ENCODE results near the gene KIRREL1.

KIRREL1 gene

DNA sequence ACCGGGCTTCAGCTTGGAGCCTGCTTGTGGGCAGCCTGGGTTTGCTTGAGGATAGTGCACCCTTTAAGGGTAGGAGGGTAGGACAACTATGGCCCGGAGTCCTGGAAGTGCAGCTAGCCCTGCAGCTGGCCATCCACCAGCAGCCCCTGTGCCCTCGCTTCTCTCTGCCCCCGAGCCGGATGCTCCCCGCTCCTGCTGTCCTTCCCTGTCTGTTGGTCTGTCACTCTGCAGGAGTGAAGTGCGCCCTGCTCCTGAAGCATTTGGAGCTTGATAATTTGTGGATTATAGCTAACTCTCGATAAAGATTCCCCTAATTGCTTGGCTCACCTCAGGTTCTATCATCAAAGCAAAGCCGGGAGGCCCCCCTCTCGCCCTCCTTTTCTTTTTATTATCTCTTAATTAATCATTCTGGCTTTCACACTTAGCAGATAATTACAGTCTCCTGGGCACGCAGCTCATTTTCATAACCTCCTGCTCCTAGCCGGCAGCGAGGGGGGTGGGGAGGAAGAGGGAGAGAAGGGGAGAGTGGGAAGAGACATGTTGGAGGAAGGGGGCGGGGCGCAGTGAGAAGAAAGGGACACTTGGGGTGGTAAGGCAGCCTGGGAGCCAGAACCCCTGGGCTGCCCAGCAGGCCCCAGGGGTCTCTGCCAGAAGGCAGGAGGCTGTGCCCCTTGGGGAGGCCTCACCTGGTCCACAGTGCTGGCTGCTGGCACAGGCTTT lies 14.4 kb downstream of the KIRREL1 start:
- DNase-seq, result no peak

DNA sequence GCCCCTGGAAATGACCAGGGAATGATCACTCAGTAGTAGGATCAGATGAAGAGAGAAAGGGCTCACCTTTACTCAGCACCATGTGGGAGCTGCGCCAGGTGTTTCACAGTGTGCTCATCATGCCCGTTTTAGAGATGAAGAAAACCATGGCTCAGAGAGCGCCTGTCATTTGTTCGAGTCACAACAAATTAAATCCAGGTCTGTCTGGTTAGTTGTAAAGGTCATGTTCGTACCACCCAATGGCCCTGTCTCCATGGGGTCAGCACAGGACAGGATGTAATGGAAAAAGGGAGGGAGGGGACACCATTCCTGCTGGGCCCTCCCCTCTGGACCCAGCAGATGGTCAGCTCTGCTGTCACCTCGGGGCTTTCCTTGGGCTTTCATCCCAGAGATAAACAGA lies 15.2 kb downstream of the KIRREL1 start:
- no peak for DNase-seq

DNA sequence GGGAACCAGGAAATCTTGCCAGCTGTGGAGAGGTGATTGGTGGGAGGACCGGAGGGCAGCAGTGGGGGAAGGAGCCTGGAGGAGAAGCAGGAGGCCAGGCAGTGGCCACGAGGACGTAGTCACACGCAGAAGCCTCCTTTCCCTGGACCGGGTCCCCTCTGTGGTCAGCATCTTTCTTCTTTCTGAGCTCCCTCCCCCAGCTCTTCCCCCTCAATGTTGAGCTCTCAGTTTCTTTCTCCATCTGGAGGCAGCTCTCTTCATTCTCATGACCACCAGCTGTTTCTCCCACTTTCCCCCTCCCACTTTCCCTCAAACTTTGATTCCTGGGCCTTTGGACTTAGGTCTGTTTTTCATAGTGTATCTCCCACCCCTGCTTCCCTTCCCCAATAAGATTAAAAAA lies 18.3 kb downstream of the KIRREL1 start:
- DNase-seq, result no peak

DNA sequence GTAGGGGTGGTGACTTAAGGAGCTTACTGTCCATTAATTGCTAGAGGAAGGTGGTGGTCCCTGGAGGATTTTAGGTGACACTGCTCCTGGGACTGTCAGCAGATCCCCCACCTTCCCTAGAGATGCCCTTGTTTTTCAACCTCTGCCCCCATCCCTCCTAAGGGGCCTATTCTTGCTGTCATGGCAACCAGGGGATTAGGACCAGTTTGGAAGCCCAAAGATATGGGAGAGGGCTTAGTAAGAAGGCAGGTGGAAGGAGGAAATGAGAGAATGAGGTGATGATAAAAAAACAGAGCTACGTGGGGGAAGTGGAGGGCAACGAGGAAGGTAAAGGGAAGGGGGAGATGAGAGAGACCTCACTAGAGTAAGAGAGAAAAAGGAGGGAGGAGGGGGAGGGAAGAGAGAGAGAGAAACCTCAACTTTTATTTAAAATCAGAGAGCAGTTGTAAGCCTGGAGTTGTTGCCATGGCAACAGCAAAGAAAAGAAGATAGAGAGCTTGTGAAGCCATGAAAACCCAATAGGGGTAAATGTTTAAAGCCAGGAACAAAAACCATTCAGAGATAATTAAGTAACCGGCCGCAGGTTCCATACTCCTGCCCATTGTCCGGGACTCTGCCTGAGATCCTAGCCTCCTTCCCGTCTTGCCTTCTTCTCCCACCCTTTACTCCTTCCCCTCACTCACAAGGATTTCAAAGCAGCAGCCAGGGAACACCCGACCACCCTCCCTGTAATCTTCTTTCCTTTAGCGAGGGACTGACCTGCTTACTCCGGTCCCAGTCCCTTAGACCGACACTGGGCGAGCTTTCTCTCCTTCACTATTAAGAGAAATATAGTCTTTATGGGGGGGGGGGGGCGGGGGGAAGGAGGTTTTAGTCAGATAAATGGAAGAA lies 20.6 kb downstream of the KIRREL1 start:
- no peak for DNase-seq

DNA sequence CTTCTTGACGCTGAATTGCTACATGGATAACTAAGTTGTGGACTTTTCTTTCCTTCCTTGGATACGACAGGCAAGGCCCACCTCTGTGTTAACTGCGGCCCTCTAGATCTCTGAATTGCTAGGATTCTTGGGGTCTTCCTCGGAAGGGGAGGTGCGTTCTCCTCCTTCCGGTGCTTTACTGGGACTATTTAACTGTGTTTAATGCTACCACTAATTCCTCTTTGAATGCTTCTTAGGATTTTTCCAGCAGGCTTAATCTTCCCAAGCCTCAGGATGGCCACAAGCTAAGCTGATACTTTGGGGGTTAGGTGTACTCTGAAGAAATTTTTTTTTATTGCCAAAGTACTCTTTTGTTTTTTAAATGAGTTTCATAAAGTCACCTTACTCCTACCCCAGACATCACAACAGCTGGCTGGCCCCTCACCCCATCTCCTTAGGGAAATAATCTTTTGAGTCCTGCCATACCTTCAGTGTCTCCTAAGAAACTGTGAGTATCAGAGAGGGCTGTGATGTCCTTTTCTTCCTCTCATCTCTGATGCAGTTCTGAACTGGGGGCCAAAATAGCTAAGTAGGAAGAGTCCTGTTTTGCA lies 21.4 kb downstream of the KIRREL1 start:
- no peak for DNase-seq

DNA sequence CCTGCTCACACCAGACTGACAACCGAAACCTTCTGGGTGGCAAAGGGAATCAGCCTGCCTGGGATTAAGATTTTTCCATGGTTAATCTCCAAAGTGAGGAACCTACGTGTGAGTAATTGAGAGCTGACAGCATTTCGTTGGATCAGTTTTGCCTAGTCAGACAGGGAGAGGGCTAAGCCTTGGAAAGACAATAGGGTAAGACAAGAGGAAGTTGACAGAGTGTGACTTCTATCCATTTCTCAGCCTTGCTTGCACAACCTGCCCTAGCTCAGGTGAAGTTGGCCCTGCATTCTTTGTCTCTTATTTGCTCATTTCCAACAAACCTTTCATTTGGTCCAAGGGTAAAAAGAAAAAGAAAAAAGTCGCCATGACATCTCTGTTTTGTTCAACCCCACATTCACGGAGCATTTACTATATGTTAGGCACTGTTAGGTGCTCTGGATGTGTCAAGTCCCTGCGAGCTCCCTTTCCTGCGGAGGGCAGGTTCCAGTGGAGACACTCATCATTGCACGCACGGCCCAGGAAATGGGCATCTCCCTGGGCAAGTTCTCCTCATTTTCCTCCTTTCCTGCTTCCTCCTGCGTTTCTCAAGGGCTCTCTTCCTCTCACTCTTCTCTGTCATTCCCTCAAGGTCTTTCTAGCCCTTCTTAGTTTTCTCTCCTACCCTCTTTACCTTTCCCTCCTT lies 23.3 kb downstream of the KIRREL1 start:
- DNase-seq, result no peak

DNA sequence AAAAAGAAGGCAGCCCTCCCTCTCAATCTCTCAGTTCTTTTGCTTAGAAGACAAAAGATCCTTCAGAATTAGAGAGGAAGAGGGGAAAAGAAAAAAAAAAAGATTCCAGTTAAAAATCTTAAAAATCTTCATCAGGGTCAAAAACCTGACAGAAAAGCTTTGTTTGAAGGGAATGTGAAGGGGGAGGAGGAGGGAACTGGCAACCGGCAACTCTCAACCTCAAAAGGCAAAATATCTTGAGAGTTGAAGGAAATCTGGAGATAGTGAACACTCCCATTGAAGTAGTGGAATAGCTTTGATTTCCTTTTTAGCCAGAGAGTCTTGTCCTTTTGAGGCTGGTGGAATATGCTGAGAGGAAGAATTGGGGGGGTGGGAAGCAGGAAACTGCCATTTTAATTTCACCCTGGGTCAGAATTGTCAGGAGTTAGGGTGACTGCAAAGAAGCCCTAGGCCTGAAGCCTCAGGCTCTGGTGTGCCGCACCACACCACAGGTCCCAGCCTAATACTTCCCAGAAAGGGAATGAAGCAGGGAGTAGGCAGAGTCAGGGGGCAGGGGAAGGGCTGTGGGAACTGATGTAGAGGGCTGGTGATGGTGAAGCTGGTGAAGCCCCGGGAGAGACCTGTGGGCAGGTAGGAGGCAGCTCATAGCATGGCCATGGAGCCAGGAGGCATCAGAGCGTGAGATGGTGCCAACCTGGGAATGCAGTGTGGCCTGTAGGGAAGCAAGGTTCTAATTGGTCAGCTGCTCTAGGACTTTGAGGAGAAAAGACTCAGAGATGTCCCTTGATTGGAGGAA lies 24.6 kb downstream of the KIRREL1 start:
- no peak for DNase-seq

DNA sequence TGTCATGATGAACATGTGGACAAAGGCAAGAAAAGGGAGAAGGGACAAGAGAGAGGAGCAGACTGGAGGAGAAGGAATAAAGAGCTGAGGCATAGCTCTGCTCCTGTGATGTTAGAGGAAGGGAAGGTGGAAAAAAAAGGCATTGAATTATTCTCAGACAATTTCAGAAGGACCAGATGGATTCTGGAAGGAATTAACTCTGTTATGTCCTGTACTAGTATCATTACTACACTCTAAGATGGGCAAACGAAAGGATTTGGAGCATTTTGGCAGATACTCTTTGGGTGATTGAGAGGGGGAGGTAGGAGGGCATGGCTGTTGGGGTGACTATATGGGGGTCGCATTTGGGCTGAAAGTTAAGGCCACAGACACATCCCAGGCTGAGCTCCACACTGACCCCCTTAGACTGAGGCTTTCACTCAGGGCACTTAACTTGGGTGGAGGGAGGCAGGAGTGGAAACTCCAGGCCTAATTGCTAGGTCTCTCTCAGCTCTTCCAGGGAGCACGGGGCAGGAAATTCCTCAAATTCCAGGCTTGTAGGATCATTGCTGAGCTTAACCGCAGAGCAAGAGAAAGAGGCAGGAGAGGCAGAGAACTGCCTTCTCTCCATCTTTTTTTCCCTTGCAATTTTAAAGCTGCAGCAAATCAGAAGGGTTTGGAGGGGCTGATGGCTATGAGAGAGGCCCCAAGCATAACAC lies 25.9 kb downstream of the KIRREL1 start:
- DNase-seq, result no peak

DNA sequence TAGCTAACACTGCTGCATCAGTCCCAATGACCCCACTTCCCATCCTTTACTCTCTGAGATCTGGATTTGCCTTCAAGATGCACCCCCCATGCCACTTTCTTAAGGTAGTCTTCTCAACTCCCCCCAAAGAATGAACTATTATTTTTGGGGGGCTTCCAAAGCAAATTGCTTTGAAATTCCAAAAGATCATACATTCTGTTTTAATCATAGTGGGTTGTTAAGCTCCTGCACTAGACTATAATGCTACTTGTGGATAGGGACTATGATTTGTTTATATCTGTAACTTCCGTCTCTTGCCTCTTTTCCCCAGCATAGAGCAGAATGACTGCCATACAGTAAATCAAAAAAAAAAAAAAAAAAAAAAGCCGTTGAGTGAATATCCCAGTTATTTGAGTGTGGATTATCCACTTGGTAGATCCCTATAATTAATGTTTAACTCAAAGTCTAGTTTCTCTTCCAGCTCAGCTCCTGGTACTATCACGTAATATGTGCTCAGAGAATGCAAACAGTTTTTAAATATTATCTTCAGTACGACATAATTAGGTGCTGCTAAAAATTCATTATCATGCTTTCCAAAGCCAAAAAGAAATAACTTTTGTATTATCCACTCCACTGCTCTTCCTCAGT lies 26.9 kb downstream of the KIRREL1 start:
- no peak for DNase-seq

DNA sequence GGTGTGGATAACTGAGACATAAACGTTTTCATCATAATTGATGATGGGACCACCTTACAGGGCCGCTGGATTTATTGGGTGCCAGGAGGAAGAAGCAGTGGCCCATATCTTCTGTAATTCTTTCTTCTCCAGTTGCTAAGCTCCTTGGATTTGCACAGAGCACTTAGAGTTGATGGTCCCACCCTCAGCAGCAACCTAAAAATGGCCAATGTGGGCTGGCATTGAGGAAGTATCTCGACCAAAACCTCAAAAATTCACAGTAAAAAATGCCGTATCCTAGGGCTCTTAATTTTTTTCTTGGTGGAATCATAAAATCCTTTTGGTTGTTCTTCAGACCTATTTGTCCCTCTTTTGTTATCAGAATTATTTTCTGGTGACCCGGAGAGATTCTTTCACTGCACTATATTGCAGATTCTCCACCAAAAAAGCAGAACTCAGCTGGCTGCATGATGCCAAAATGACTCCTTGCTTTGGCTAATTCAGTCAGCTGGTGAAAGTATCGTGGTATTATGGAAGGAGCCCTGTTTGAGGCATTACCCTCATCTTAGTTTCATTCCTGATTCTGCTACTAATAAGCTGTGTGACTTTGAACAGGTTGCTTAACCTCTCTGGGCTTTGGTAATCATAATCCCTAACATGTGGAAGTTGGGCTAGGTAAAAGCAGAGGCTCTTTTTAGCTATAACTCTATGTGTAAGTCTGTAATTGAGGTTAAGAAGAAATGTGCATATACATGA lies 27.6 kb downstream of the KIRREL1 start:
- DNase-seq, result peak; percentile 24

DNA sequence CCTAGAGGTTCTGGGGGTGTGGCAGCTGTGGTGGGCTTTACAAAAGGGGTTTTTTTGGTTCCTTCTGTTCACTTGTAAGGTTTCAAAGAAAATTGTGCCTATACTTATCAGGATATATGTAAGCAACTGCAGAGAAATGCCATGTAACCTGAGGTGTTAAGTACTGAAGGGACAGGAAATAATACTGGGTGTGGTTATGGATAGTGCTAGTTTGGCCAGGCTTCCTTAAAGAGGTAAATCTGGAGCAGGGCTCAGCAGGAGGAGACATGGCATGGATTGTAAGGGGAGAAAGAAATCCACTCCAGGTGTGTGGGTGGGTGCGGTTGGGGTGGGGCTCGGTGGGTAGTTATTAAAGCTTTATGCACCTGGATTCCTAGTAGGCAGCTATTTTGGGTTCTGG lies 28.3 kb downstream of the KIRREL1 start:
- DNase-seq, result no peak

DNA sequence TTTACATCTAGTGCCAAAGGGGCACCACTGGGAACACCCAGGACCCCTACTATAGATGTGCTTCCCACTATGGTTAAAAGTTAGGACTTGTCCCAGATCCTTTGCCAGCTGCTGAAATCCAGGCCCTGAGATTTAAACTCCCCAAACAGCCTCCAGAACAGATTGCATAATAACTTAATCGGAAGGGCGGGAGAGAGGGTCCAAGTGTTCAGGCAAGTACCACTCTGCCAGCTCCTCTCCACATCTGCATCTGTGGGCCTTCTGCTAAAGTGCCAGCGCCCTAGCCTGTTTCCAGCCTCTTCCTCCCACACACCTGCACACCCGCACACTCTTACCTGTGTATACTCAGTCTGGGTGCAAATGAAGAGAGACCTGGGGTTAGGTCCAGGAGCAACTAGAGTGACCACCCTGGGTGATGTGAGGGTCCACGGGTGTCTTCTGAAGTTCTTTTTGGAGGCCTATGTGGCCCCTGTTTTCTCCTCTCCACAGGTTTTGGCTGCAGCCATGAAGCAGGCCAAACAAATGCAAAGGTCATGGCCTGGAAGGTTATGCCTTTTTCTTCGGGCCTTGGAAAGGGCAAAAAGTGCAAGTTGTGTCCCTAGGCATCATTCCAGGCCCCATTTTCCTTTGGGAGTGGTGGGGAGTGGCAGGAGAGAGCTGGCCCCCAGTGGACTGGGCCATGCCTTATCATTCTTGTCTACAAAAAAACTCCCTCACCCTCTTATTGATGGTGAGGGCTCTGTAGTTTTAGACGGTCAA lies 29.3 kb downstream of the KIRREL1 start:
- DNase-seq, result no peak

DNA sequence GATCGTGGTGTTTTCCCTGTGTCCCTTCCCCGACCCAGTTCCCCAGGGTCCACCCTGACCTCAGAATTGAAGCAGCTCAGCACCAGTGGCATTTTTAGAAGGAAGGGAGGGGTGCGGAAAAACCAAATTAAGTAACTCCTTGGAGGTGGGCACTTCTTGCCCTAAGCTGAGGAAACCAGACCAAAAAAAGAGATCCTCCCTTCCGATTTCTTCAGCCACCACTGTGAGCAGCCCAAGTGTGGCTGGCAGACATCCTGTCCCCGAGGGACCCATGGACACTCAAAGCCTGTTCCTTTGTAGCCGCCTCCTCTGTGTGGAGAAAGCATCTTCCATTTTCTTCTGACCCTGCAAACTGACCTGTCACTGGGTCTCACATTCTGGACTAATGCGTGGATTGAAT lies 31.3 kb downstream of the KIRREL1 start:
- no peak for DNase-seq

DNA sequence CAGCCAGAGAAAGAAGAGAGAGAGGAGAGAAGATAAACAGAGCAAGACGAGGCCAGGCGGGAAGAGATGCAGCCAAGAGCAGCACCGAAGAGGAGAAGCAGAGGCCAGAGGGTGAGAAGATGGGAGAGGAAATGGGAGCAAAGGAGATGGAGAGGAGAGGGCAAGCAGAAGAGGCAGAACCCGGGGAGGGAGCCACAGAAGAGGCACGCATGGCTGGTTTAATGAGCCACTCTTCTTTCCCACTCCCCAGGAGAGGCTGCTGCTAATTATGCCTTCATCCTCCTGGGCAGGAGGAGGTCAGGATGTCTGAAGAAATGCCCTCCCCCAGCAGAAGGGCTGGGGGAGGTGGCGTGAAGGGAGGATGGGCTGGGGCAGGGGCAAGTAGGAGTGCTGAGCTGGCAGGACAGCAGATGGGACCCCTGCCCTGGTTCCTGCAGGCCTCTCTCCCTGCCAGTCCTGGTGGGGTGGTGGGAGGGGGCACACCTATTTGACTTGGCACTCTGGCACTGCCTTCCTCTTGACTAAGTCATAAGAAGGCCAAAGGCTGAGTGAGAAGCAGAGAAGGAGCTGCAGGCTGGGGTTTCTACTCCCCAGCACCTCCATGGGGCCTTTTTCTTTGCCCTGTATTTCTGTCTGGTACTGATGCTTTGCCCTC lies 32.3 kb downstream of the KIRREL1 start:
- DNase-seq, result no peak

DNA sequence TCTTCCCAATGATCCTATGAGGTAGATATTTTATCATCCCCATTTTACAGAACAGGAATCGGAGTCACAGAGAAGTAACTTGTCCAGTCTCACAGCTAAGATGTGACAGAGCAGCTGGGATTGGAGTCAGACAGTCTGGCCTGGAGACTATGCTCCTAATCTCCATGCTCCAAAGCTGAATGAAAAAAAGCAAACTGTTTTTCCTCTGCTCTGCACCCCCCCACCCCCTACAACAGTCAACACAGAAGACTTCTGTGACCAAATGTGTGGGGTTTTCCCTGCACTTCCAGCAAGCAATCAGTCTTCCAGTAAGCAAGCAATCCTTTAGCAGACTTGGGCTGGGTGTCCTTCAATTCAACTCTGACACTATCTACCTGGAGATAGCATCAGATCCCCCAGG lies 33.2 kb downstream of the KIRREL1 start:
- DNase-seq, result no peak

DNA sequence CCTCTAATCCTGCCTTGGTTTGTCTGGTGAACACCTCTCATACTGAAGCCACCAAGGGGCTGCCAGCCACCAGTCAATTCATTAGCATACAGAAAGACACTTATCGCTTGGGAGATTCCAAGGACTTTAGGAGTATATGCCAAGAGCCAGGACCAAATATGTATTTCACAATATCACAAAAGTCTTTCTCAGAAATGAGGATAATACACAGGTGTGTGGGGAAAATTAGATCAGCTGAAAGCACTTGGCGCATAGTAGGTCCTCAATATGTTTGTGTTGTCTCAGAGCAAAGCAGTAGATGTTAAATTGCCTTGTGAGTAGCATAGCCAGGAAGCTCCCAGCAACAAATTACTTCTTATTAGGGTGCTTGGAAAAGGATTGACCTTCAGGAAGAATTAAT lies 34.1 kb downstream of the KIRREL1 start:
- no peak for DNase-seq

DNA sequence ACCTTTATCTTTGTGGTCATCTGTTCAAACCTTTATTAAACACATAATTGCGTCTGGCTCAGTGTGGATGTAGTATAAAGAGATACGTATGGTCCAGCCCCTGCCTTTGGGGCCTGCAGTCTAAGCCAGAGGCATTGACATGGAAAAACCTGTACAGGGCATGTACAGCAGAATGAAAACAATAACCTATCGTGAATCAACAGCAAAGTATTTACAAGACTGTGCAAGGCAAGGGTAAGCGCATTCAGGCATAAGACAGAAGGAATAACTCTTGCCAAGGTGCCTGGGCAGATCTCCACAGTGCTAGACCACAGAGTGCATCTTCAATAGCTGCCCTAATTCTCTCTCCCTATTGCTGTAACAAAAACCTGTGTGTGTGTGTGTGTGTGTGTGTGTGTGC lies 35.5 kb downstream of the KIRREL1 start:
- no peak for DNase-seq

DNA sequence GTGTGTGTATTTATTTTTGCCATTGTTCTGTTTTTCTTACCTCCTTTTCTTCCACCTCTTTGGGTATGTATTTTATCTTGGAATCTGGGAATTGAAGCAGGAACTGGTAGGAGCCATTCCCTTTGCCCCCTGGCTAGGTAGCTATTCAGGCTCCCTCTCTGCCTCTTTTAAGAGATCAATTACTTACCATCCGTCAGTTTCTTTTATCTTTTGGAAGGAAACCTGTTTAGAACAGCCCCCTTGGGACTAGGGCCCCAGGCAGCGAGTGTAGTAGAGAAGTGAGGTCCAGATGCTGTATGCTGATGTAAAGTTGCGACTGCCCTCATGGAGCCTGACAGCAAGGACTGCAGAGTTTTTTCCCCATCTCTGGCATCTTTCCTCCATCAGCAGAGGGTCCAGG lies 41.6 kb downstream of the KIRREL1 start:
- no peak for DNase-seq

DNA sequence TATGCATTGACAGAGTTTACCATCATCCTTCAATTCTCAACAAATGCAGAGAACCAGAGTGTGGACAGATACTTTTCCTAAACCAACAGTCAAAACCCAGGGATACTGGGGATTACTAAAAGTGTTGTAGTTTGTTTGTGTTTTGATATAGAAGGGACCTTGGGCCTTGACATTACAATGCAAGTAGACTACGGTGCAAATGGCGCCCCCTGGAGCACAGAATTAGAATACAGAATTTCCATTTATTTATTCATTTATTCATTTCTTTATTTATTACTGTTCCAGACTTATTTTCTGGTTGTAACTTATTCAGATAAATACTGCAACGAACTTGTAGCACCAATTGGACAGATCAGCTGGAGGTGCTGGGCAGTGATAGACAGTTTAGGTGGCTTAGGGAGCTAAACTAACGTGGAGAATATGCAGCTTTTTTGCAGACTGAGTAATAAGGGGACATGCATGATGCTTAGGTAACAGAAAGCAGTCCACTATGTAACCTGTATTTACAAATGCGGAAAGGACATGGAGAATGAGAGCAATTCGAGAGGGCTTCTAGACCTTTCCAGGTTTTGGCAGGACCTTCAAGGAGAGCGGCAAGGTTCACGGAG lies 42.6 kb downstream of the KIRREL1 start:
- DNase-seq, result no peak

Data from GDM1 (cell line).